ENCODE measurements around the gene HIRIP3.

GRCh38 chr16:30033270-30033669 is 37.9 kb upstream of the HIRIP3 start:
- TF ChIP-seq CTCF (IDR thresholded peaks at IDR 0.05): no peak
- no peak for TF ChIP-seq POLR2A (IDR thresholded peaks at IDR 0.05)
